Activated CD8-positive, alpha-beta memory T cell treated with anti-CD3 and anti-CD28 coated beads for 48 hours (primary cell): ENCODE data around the gene PFKM.
"Not testable (repeated sequence)": the region's sequence is repeated elsewhere in the genome, so short reads cannot be mapped to it uniquely, and the experiment has no call there.

Experiments
- DNase-seq, 3 experiments: peaks; one replicate each; pipeline ENCODE4 v3.0.0-alpha.2; 2020; ENCODE audit warnings: low read depth in 2 of 3, low spot score in 2 of 3

PFKM gene

GRCh38 chr12:48110691-48111311 is 8.4 kb upstream of the PFKM start:
- DNase-seq, result no peak

GRCh38 chr12:48111312-48111693 is 7.9 kb upstream of the PFKM start:
- not testable (repeated sequence) for DNase-seq

GRCh38 chr12:48115957-48116356 is 3.2 kb upstream of the PFKM start:
- no peak for DNase-seq

- DNase-seq, result no peak
Observed at GRCh38 chr12:48118284-48118871, 786 bp upstream of the PFKM start.

GRCh38 chr12:48119834-48120195 is 651 bp downstream of the PFKM start:
- DNase-seq, result no peak

GRCh38 chr12:48121522-48121921 is 2.4 kb downstream of the PFKM start:
- DNase-seq, result no peak

- no peak for DNase-seq
Observed at GRCh38 chr12:48122065-48122834, 3.1 kb downstream of the PFKM start.

GRCh38 chr12:48123169-48123568 is 4.0 kb downstream of the PFKM start:
- no peak for DNase-seq

GRCh38 chr12:48125542-48125941 is 6.4 kb downstream of the PFKM start:
- not testable (repeated sequence) for DNase-seq

- no peak for DNase-seq
Observed at GRCh38 chr12:48125985-48126384, 6.8 kb downstream of the PFKM start.

- DNase-seq, result no peak
Observed at GRCh38 chr12:48126953-48127630, 7.9 kb downstream of the PFKM start.

GRCh38 chr12:48128800-48129199 is 9.6 kb downstream of the PFKM start:
- DNase-seq, result no peak

GRCh38 chr12:48129376-48129775 is 10.2 kb downstream of the PFKM start:
- no peak for DNase-seq

- no peak for DNase-seq
Observed at GRCh38 chr12:48131517-48131916, 12.4 kb downstream of the PFKM start.

GRCh38 chr12:48132826-48133225 is 13.7 kb downstream of the PFKM start:
- DNase-seq, result no peak

GRCh38 chr12:48135027-48135426 is 15.9 kb downstream of the PFKM start:
- no peak for DNase-seq

GRCh38 chr12:48142818-48143674 is 23.9 kb downstream of the PFKM start:
- no peak for DNase-seq

GRCh38 chr12:48143898-48144297 is 24.7 kb downstream of the PFKM start:
- no peak for DNase-seq

GRCh38 chr12:48145981-48146380 is 26.8 kb downstream of the PFKM start:
- no peak for DNase-seq

- DNase-seq, result no peak
Observed at GRCh38 chr12:48151103-48151771, 32.1 kb downstream of the PFKM start.
